HCT116 (cell line): ENCODE measurements around the gene ROBO1. TPM values are rescaled to one million over a fixed set of nuclear protein-coding genes. Genes with fewer than 3 reads are reported as not detected.

Source experiments
- ATAC-seq: fragments of 200-7000 bp; cut with Tn5 transposase; 2 replicates; pipeline ENCODE4 v1.9.1; 2020; ENCODE audit warnings: mild to moderate bottlenecking, moderate library complexity
- BruUV-seq: library from RNA; stranded (reverse); fragments of 400-500 nt; replicated peaks from 2 replicates; lab custom pipeline; 2021; lab: Mats Ljungman, UMichigan
- CTCF ChIA-PET: fragments of 300-600 bp; sonication (Branson Sonifier 250); formaldehyde crosslinking; loops from one replicate; lab custom pipeline; 2021; ENCODE audit warnings: antibody characterized with exemption; lab: Charles Lee
- POLR2A ChIA-PET: fragments of 300-600, 350-600 bp; sonication (Branson Sonifier 250); formaldehyde crosslinking; loops from one replicate; lab custom pipeline; 2021; ENCODE audit warnings: antibody characterized with exemption; lab: Charles Lee
- RAD21 ChIA-PET, 2 experiments: fragments of 300-600 bp; sonication (Branson Sonifier 250); formaldehyde crosslinking; loops; one replicate each; lab custom pipeline; 2023; ENCODE audit warnings: low total read pairs in 2 of 2; ENCODE audit not compliant: uncharacterized antibody in 2 of 2, unreplicated experiment in 2 of 2, low non-redundant PET in 1 of 2; lab: Charles Lee
- DNase-seq: peaks from one replicate; pipeline ENCODE4 v3.0.0-alpha.2; 2010; ENCODE audit warnings: low read depth, low spot score
- H2AFZ ChIP-seq: fragments of 200-600 bp; shearing (Covaris generic), sonication (generic); 2 replicates; pipeline ENCODE4 v1.6.1; 2017; ENCODE audit warnings: low read depth, mixed run types, mixed read lengths, antibody characterized with exemption, low read length; ENCODE audit not compliant: poor library complexity, severe bottlenecking
- H3K27ac ChIP-seq: 2 replicates; pipeline ENCODE4 v1.5.1; 2012; ENCODE audit warnings: low read depth, low read length
- H3K27me3 ChIP-seq: fragments of 200-600 bp; sonication (generic); 2 replicates; pipeline ENCODE4 v1.6.1; 2016; ENCODE audit warnings: mixed run types, low read length, mixed read lengths; ENCODE audit not compliant: insufficient read depth
- H3K36me3 ChIP-seq, 2 experiments: fragments of 200-500 bp in 1 of 2; fragments of 200-600 bp in 1 of 2; sonication (Bioruptor generic) in 1 of 2; sonication (generic) in 1 of 2; 2 replicates each; pipeline versions ENCODE4 v1.5.1 to v1.6.1; 2014 to 2016; ENCODE audit warnings: low read length in 2 of 2, inconsistent platforms in 1 of 2, mixed read lengths in 1 of 2, mixed run types in 1 of 2; ENCODE audit not compliant: insufficient read depth in 2 of 2, control insufficient read depth in 1 of 2
- H3K4me1 ChIP-seq, 2 experiments: fragments of 200-600 bp in 1 of 2; sonication (generic) in 1 of 2; 2 replicates each; pipeline versions ENCODE4 v1.5.1 to v1.6.1; 2012 to 2017; ENCODE audit warnings: low read length in 2 of 2, inconsistent platforms in 1 of 2, mild to moderate bottlenecking in 1 of 2, mixed read lengths in 1 of 2, mixed run types in 1 of 2, moderate library complexity in 1 of 2; ENCODE audit not compliant: insufficient read depth in 2 of 2, control insufficient read depth in 1 of 2
- H3K4me2 ChIP-seq: fragments of 200-600 bp; sonication (generic); 2 replicates; pipeline ENCODE4 v1.6.1; 2017; ENCODE audit warnings: mixed run types, low read length, mixed read lengths
- H3K4me3 ChIP-seq, 2 experiments: fragments of 200-600 bp in 1 of 2; sonication (generic) in 1 of 2; replicated peaks in 1 of 2; 2 replicates each; pipeline ENCODE4 v1.5.1; 2011 to 2016; ENCODE audit warnings: low read length in 2 of 2, control low read depth in 1 of 2, low read depth in 1 of 2, mild to moderate bottlenecking in 1 of 2, mixed read lengths in 1 of 2, mixed run types in 1 of 2
- H3K79me2 ChIP-seq: fragments of 200-600 bp; sonication (generic); 2 replicates; pipeline ENCODE4 v1.6.1; 2017; ENCODE audit warnings: mild to moderate bottlenecking, mixed run types, low read length, moderate library complexity, mixed read lengths; ENCODE audit not compliant: insufficient read depth
- H3K9ac ChIP-seq: fragments of 200-600 bp; sonication (generic); 2 replicates; pipeline ENCODE4 v1.6.1; 2016; ENCODE audit warnings: low read length, mixed read lengths
- H3K9me2 ChIP-seq: fragments of 200-600 bp; sonication (generic), shearing (Covaris generic); 2 replicates; pipeline ENCODE4 v1.6.1; 2017; ENCODE audit warnings: mixed run types, mild to moderate bottlenecking, moderate library complexity; ENCODE audit not compliant: insufficient read depth
- H3K9me3 ChIP-seq, 2 experiments: fragments of 200-500 bp in 1 of 2; fragments of 200-600 bp in 1 of 2; sonication (Bioruptor generic) in 1 of 2; sonication (generic) in 1 of 2; 2 replicates each; pipeline ENCODE4 v1.6.1; 2014 to 2017; ENCODE audit warnings: low read length in 2 of 2, mixed read lengths in 2 of 2, inconsistent platforms in 1 of 2, low read depth in 1 of 2, mild to moderate bottlenecking in 1 of 2, mixed run types in 1 of 2, moderate library complexity in 1 of 2; ENCODE audit not compliant: control insufficient read depth in 1 of 2, insufficient read depth in 1 of 2
- H4K20me1 ChIP-seq: fragments of 200-600 bp; sonication (generic), shearing (Covaris generic); 2 replicates; pipeline ENCODE4 v1.6.1; 2017; ENCODE audit warnings: mixed run types, mild to moderate bottlenecking, moderate library complexity; ENCODE audit not compliant: insufficient read depth
- CEBPB ChIP-seq: IDR thresholded peaks from 2 replicates; pipeline ENCODE4 v1.6.1; 2012; ENCODE audit warnings: low read depth
- ELF1 ChIP-seq: IDR thresholded peaks from 2 replicates; pipeline ENCODE4 v1.6.1; 2012; ENCODE audit warnings: low read depth, borderline replicate concordance
- FOSL1 ChIP-seq: IDR thresholded peaks from 2 replicates; pipeline ENCODE4 v1.6.1; 2012; ENCODE audit warnings: low read depth
- YY1 ChIP-seq: IDR thresholded peaks from 2 replicates; pipeline ENCODE4 v1.6.1; 2011; ENCODE audit warnings: low read length, low read depth, moderate library complexity, mild to moderate bottlenecking; ENCODE audit not compliant: insufficient replicate concordance; ENCODE audit errors: extremely low read depth
- ZNF274 ChIP-seq: fragments of 200-500 bp; sonication (Bioruptor generic); IDR thresholded peaks from 2 replicates; pipeline ENCODE4 v1.6.1; 2014; ENCODE audit warnings: mild to moderate bottlenecking, low read depth, low read length, inconsistent platforms
- intact Hi-C: fragments of 100-400 bp; cut with micrococcal nuclease; formaldehyde crosslinking; loops from 2 replicates; pipeline ENCODE4 v1.10.0; 2022
- total RNA-seq: library from RNA; stranded (reverse); gene quantifications from one replicate; pipeline ENCODE4 v1.2.1, GENCODE V29; 2021; ENCODE audit not compliant: unreplicated experiment

Gene ROBO1
- total RNA-seq, 1 experiment from 2014 or later = 0.27 TPM

DNA sequence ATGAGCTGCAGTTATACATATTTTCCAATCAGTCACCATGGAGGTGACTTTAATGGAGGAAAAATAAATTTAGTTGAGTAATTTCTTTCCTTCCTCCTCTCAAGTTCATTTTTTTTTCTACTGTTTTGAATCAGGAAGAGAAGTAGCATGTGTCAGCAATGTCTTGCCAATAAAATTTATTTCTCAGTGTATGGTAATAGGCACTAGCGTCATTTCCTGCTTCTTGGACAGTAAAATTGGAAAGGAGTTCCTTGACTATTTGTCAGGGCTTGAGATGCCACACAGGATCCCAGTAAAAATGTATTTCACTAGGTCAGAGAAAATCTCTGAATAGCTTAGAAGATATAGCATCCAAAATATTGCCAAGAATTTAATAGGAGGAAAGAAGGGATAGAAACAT is 605.9 kb downstream of the ROBO1 start:
- POLR2A ChIA-PET = no interaction called here
- H4K20me1 ChIP-seq = no peaks in the 10 kb centered on the region
- H3K4me3 ChIP-seq = no peak overlapping the region
- no peak for TF ChIP-seq ZNF274
- no peaks in the 10 kb centered on the region for H3K9me2 ChIP-seq
- BruUV-seq = no TSS peak
- H3K4me1 ChIP-seq = no peaks in the 10 kb centered on the region
- CTCF ChIA-PET = no interaction called here
- intact Hi-C loops = no loop called here
- DNase-seq = no peak
- ATAC-seq = no peak
- no peak overlapping the region for H3K27ac ChIP-seq
- no peak overlapping the region for H2AFZ ChIP-seq
- no peaks in the 10 kb centered on the region for H3K27me3 ChIP-seq
- peaks cover 6 to 43% of the 10 kb centered on the region in 2 experiments; a peak in 2 of 4 replicates for H3K9me3 ChIP-seq
- no peak overlapping the region for H3K9ac ChIP-seq
- H3K4me2 ChIP-seq = no peak overlapping the region
- no peaks in the 10 kb centered on the region for H3K36me3 ChIP-seq
- RAD21 ChIA-PET = no interaction called here
- H3K79me2 ChIP-seq = no peaks in the 10 kb centered on the region

DNA sequence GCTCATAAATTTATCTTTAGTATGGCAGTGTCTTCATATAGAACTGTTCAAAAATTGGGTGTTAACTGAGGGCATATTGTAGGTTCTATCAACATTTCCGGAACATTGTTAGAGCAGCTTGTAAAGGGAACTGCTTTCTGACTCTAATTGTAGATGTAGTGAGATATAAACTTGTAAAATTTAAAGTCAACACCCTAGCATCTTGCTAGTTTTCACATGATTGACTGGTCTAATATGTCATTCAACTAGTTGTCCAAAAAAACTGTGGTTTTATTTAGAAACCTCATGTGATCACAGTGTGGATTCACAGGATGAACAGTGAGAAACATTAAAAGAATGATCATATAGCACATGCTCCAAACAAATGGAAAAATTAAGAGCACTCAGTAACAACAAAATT is 607.4 kb downstream of the ROBO1 start:
- Histone ChIP-seq H3K4me1 (no peaks in the 10 kb centered on the region), H3K36me3 (no peaks in the 10 kb centered on the region), H3K9ac (no peak overlapping the region), H4K20me1 (no peaks in the 10 kb centered on the region), H3K9me3 (peaks cover 0 to 38% of the 10 kb centered on the region in 2 experiments; a peak in 2 of 4 replicates), H3K9me2 (no peaks in the 10 kb centered on the region), H3K79me2 (no peaks in the 10 kb centered on the region), H3K4me3 (no peak overlapping the region), H3K4me2 (no peak overlapping the region), H3K27ac (no peak overlapping the region), H3K27me3 (no peaks in the 10 kb centered on the region), H2AFZ (no peak overlapping the region)
- TF ChIP-seq FOSL1 (no peak), CEBPB (no peak), ELF1 (no peak), YY1 (no peak)
- intact Hi-C loops = no loop called here
- no TSS peak for BruUV-seq
- POLR2A ChIA-PET = no interaction called here
- DNase-seq = no peak
- RAD21 ChIA-PET = no interaction called here
- CTCF ChIA-PET = no interaction called here
- no peak for ATAC-seq
